GM18519 (cell line): ENCODE measurements around the gene ATG12.
"Not testable (repeated sequence)": the region's sequence is repeated elsewhere in the genome, so short reads cannot be mapped to it uniquely, and the experiment has no call there.

Experiments used
- ATAC-seq: cut with Tn5 transposase; IDR thresholded peaks from one replicate; pipeline ENCODE4 v1.9.1; 2021; ENCODE audit warnings: mild to moderate bottlenecking, moderate library complexity; ENCODE audit not compliant: unreplicated experiment, low FRiP score

The ATG12 gene

GRCh38 chr5:115841382-115842088 lies at the start of gene ATG12, which contains the start of gene AP3S1:
Gene ATG12, minus strand, starts transcription at chr5:115841565. Its CDS starts 13 bp downstream, at chr5:115841552.
Gene AP3S1, plus strand, starts transcription at chr5:115841935. Its CDS starts 103 bp downstream, at chr5:115842038.
- ATAC-seq = peak; percentile 81

DNA sequence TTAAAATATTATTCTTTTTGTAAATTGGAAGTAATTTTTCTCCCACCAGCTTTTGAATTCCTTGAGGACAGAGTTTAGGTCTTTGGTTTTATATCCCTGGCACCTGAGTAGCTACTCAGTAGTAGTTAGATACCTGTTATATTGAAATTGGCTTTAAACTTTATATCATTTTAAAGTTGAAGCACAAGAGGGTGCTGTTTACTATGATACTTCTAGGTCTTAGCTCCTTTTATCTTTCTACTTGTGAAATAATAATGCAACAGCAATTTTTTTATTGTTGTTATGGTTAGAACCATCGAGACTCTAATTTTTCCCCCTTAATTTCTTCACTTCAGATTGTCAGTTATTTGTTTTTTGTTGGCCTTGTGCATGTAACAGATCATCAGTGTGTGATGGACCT lies 46.7 kb upstream of the ATG12 start:
- no peak for ATAC-seq

- not testable (repeated sequence) for ATAC-seq
Measured at GRCh38 chr5:115885208-115885607, 43.8 kb upstream of the ATG12 start.

- ATAC-seq = no peak
Measured at GRCh38 chr5:115884704-115885103, 43.3 kb upstream of the ATG12 start.

DNA sequence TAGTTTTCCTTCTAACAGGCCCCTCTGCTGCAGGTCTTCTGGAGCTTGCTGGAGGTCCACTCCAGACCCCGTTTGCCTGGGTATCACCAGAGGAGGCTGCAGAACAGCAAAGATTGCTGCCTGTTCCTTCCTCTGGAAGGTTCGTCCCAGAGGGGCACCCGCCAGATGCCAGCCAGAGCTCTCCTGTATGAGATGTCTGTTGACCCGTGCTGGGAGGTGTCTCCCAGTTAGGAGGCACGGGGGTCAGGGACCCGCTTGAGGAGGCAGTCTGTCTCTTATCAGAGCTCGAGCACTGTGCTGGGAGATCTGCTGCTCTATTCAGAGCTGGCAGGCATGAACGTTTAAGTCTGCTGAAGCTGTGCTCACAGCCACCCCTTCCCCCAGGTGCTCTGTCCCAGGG lies 41.1 kb upstream of the ATG12 start:
- ATAC-seq = not testable (repeated sequence)

DNA sequence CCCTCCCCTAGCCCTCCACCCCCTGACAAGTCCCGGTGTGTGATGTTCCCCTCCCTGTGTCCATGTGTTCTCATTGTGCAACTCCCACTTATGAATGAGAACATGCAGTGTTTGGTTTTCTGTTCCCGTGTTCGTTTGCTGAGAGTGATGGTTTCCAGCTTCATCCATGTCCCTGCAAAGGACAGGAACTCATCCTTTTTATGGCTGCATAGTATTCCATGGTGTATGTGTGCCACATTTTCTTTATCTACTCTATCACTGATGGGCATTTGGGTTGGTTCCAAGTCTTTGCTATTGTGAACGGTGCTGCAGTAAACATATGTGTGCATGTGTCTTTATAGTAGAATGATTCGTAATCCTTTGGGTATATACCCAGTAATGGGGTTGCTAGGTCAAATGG lies 36.0 kb upstream of the ATG12 start:
- not testable (repeated sequence) for ATAC-seq

DNA sequence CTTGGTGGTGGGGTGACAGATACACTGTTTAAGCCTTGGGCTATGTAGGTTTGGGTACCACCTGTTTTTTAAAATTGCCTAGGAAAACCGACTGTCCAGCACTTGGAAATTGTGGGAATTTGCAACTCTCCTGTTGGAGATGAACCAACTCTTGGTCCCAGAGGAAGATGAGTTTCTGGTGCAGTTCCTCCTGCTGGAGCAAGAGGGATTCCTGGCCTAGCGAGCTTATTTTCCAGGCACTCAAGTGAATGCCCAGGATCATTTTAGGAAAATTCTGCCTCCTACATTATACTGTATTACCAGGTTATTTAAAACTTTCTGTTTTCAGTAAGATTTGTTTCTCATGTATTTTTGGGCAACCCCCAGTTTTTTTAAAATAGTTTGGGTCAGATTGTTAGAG lies 34.1 kb upstream of the ATG12 start:
- no peak for ATAC-seq

GRCh38 chr5:115873392-115873791 lies 32.0 kb upstream of the ATG12 start:
- no peak for ATAC-seq

DNA sequence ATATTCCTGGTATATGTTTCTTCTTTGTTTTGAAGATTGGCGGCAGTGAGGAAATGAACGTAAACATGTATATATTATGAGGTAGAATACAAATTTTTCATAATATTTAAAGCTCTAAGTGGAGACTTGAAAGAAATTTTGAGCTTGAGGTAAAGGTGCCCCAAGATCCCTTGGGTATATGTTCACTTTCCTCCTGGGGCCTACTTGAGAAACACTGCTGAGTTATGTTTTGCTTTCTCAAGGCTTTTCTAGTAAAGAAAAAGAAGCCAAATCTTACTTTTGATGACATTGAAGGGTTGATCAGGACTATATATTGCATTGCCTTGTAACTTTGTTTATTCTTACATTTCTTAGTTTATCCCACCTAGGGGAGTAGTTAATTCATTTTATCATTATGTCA lies 31.1 kb upstream of the ATG12 start:
- no peak for ATAC-seq

DNA sequence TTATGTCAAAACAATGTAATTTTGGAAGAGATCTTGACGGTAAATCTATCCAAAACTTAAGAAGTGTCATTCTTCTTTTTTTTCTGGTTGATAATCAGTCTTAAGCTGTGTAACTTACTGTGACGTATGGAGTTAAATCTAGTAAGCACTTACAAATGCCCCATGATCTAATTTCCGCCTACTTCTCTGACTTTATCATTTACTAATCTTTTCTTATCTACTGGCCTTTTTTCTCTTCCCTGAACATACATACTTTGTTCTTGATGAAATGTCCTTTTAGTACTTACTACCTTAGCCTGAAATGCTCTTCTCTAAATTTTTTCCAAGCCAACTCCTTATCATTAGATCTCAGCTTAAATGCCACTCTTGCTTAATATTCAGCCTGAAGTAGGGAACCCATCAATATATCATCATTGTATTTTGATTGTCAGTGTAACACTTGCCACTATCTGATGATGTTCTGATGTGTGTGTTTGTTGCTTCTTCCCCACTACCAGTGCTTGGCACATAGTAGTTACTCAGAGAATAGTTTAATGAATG lies 28.0 kb upstream of the ATG12 start:
- ATAC-seq = no peak

GRCh38 chr5:115859378-115859777 lies 18.0 kb upstream of the ATG12 start:
- ATAC-seq = no peak

DNA sequence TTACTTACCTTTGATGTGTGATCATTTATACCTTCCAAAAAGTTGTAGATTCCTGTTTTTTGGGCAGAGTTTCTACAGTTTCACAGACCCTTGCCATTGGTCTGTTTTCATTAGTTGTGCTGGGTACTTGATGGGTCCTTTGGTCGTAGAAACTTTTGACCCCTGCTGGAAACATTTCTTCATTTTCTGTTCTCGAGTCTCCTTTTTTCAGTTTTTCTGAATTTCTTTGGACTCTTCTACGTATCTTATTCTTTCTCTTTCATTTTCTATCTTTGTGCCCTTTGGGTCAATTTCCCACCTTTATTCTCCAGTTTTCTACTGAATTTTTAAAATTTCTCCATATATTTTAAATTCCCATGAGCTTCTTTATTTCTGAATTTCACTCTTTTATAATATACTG lies 17.0 kb upstream of the ATG12 start:
- no peak for ATAC-seq

DNA sequence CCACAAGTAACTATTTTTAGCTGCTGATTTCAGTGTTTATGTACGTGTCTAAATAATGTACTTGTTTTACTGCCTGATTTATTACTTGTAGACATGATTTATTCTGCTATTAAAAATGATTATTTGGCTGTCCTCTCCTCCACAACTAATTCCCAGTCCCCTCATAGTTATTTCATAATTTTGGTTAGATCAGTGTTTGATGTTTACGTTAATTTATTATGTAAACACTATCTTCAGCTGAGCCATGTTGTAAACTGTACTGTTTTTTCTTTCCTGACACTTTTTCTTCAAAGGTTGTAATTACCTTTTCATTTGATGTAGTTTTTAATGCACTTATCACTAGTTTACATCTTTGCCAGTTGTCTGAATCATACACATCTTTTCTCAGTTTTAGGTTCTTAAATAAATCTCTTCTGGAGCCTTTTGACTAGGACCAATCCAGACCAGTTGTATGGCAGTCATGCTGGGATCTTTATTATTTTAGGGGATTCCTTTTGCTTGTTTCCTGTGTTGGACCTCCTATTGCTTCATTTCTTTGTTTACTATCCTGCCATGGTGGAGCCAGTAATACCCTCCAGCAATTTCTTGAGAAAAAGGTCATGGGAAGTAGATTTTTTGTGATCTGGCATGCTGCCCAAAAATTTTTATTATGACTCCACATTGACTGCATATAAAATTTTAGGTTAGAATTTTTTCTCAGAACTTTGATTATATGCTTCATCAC lies 16.4 kb upstream of the ATG12 start:
- ATAC-seq = no peak

GRCh38 chr5:115857057-115857479 lies 15.7 kb upstream of the ATG12 start:
- no peak for ATAC-seq

GRCh38 chr5:115855959-115856358 lies 14.6 kb upstream of the ATG12 start:
- ATAC-seq = no peak

- ATAC-seq = no peak
Measured at GRCh38 chr5:115854139-115854538, 12.8 kb upstream of the ATG12 start.

- no peak for ATAC-seq
Measured at GRCh38 chr5:115850744-115851416, 9.5 kb upstream of the ATG12 start.

DNA sequence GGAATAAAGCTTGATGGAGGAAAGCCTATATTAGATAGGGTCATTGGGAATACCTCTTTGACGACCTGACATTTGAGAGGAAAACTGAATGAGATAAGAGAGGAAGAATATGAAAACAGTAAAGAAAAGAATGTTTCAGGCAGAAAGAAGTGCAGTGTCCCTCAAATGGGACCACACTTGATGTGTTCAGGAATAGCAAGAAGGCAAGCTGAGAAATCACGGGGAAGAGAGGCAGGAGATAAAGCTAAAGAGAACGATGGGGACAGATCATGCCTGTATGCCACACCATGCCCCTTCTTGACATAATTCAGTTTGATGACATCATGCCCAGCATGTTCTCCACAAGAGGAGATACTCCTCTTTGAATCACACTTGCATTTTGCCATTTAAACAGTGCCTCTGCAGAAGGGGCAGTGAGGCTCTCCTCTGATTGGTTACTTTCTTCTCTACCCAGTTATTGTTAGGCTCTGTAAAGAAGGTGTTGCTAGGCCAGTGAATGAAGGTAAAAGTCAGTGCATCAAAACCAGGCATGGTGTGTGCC lies 8.0 kb upstream of the ATG12 start:
- no peak for ATAC-seq

DNA sequence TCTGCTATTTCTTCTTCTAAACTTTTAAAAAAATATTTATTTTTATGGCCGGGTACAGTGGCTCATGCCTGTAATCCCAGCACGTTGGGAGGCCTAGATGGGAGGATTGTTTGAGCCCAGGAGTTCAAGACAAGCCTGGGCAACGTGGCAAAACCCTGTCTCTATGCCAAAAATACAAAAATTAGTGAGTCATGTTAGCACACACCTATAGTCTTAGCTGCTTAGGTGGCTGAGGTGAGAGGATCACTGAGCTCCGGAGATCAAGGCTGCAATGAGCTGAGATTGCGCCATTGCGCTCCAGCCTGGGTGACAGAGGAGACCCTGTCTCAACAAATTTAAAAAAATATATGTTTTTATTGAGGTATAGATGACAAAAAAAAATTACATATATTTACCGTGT lies 5.9 kb upstream of the ATG12 start:
- no peak for ATAC-seq

- no peak for ATAC-seq
Measured at GRCh38 chr5:115844321-115844817, 3.0 kb upstream of the ATG12 start.
